ENCODE measurements around the gene KAZN.

KAZN gene

DNA sequence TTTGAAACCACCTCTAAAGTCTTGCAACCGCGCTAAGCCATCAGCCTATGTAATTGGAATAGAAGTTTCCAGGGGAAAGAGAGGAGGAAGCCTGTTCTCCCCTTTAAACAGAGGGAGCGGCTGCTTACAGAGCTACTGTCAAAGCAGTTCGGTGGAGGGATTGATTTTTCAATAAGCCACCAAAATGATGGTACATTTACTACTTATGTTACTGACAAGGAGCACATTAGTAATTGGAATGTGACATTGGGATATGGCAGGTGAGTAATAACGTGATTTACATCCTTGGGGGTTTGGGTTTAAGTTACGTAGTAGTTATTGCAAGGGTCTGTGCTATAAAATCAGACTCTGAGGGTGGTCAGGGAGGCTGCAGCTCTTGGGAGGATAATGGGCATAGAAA is 257.3 kb downstream of the KAZN start:
- TF ChIP-seq, protein P1, sequence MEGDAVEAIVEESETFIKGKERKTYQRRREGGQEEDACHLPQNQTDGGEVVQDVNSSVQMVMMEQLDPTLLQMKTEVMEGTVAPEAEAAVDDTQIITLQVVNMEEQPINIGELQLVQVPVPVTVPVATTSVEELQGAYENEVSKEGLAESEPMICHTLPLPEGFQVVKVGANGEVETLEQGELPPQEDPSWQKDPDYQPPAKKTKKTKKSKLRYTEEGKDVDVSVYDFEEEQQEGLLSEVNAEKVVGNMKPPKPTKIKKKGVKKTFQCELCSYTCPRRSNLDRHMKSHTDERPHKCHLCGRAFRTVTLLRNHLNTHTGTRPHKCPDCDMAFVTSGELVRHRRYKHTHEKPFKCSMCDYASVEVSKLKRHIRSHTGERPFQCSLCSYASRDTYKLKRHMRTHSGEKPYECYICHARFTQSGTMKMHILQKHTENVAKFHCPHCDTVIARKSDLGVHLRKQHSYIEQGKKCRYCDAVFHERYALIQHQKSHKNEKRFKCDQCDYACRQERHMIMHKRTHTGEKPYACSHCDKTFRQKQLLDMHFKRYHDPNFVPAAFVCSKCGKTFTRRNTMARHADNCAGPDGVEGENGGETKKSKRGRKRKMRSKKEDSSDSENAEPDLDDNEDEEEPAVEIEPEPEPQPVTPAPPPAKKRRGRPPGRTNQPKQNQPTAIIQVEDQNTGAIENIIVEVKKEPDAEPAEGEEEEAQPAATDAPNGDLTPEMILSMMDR (IDR thresholded peaks at IDR 0.05; ENCODE audit: insufficient read depth, missing control alignments), result no peak
- FAIRE-seq (no peak), DNase-seq (ENCODE audit: insufficient read length, low spot score) (no peak)

DNA sequence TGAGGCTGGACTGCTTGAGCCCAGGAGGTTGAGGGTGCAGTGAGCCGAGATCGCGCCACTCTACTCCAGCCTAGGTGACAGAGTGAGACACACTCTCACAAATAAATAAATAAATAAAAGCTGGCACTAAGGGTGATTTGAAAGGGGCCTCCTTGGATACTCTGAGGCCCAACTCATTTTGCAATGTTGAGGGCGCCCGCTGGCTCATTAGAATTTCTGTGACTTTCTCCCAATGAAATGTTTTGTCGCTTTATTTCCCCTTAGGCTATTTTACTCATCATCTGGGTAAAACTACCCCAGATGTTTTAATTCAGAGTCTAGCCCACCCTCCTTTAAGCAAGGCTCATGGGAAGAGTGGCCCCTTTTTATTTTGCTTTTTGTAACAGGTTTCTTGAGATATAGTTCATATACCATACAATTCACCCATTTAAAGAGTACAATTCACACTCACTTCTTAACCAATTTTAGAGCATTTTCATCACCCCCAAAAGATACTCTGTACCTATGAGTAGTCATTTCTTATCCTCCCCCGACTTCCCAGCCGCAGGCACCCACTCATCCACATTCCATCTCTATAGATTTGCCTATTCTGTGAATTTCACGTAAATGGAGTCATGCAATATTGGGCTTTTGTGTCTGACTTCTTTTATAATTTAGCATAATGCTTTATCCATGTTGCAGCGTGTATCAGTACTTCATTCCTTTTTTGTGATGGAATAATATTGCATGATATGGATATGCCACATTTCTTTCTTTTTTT is 259.1 kb downstream of the KAZN start:
- DNase-seq (ENCODE audit: insufficient read length, low spot score) (no peak), FAIRE-seq (no peak)
- TF ChIP-seq, protein P1 (IDR thresholded peaks at IDR 0.05; ENCODE audit: insufficient read depth, missing control alignments), result no peak

DNA sequence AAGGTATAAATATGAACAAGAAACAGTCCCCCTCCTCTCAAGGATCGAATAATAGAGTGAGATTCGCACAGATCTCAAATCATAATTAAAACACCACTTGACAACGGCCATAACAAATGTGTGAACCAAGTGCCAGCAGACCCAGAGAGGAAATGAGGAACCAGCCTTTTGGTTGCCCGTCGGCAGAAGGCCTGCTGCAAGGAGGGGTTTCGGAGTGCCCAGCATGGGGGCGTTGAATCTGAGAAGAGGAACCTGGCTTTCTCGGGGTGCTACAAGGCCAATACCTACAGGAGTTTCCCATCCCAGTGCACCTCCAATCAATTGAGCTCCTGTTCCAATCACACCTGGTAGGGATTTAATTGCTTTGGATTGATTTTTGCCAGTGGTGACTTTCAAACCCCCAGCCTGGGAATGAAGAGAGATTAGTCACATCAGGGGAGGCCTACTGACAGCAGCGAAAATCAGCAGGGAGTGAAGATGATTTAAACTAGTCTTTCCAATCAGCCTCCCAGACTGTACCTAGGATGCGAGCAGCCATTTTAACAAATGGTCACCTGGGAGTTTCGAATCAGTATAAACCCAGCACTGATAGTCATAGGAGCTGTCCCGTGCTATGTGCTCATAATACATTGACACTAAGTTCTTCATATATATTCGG is 263.8 kb downstream of the KAZN start:
- TF ChIP-seq, protein P1 (IDR thresholded peaks at IDR 0.05; ENCODE audit: insufficient read depth, missing control alignments), result no peak
- FAIRE-seq, result no peak
- DNase-seq (ENCODE audit: insufficient read length, low spot score), result no peak

DNA sequence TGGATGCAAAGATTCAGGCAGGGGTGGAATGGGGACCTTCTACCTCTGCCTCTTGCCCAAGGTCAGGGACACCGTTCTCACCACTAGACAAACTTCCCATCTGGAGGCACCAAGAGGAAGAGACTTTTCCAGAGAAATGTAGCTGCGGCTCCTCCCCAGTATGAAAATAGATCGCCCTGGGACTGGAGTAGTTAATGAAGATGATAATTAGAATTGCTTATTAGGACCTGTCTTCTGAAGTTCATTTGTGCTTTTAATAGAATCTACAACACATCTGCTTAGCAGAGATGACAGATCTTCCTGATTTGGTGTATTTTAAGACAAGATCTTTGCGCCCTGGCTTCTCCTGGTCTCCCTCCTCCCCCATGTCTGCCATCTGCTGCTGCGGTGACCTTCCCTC is 266.6 kb downstream of the KAZN start:
- no peak for DNase-seq (ENCODE audit: insufficient read length, low spot score)
- TF ChIP-seq, protein P1 (IDR thresholded peaks at IDR 0.05; ENCODE audit: insufficient read depth, missing control alignments), result no peak
- no peak for FAIRE-seq

DNA sequence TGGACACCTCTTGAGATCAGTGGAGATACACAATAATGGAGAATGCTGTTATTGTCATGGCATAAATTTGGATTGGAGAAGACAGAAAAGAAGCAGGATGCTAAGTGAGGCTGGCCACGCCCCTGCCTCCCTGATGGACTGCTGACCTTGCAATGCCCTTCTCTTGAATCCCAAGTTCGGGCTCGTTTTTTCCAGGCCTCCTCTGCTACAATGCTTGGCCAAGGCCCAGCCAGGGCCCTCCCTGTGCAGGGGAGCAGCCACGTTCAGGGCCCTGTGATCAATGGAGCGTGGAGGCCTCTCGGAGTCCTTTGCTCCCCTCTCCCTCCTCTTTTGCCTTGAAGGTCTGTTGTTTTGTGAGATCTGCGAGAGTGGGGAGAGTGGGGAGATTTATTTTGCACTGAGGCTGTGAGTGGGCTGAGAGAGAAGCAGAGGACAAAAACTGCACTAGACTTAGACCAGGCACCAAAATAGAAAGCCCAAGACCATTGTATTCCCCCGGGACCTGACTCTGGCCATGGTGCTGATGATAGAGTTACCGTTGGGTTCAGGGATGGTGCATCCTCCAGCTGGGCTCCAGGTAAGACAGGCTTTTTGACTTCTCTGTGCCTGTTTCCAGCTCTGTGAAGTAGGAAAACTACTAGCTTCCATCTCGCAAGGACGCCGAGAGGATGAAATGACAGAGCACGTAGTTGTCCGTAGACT is 268.6 kb downstream of the KAZN start:
- FAIRE-seq (no peak), DNase-seq (ENCODE audit: insufficient read length, low spot score) (no peak)
- TF ChIP-seq, protein P1 (IDR thresholded peaks at IDR 0.05; ENCODE audit: insufficient read depth, missing control alignments), result no peak

DNA sequence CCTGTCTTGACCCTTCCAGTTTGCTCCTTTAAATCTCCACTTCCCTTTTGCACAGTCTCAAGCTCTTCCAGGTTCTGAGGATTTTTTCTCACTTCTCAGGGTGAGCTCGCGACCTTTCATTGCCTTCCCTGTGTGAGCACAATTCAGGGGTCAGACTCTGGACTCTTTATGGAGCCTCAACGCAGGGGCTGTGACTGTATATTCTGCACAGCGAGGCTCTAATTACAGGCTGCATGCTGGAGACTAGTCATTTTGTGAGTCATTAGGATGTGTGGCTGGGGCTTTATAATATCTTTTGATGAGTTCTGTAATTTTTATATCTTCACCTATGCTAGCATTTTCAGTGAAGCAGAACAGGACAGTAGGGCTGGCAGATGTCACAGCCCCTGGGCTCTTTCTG is 270.7 kb downstream of the KAZN start:
- TF ChIP-seq, protein P1 (IDR thresholded peaks at IDR 0.05; ENCODE audit: insufficient read depth, missing control alignments), result no peak
- no peak for FAIRE-seq
- DNase-seq (ENCODE audit: insufficient read length, low spot score), result no peak
